Measurements from ENCODE around the gene TLR8.

Gene TLR8

GRCh38 chrX:12872741-12873140 is 33.7 kb upstream of the TLR8 start:
- TF ChIP-seq, protein P1, sequence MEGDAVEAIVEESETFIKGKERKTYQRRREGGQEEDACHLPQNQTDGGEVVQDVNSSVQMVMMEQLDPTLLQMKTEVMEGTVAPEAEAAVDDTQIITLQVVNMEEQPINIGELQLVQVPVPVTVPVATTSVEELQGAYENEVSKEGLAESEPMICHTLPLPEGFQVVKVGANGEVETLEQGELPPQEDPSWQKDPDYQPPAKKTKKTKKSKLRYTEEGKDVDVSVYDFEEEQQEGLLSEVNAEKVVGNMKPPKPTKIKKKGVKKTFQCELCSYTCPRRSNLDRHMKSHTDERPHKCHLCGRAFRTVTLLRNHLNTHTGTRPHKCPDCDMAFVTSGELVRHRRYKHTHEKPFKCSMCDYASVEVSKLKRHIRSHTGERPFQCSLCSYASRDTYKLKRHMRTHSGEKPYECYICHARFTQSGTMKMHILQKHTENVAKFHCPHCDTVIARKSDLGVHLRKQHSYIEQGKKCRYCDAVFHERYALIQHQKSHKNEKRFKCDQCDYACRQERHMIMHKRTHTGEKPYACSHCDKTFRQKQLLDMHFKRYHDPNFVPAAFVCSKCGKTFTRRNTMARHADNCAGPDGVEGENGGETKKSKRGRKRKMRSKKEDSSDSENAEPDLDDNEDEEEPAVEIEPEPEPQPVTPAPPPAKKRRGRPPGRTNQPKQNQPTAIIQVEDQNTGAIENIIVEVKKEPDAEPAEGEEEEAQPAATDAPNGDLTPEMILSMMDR (conservative IDR thresholded peaks at IDR 0.05; ENCODE audit: low read depth, low read length), result no peak
- H3K4me3 ChIP-seq (ENCODE audit: low read length), result no peak overlapping the region
- DNase-seq (ENCODE audit: low read depth), result no peak

DNA sequence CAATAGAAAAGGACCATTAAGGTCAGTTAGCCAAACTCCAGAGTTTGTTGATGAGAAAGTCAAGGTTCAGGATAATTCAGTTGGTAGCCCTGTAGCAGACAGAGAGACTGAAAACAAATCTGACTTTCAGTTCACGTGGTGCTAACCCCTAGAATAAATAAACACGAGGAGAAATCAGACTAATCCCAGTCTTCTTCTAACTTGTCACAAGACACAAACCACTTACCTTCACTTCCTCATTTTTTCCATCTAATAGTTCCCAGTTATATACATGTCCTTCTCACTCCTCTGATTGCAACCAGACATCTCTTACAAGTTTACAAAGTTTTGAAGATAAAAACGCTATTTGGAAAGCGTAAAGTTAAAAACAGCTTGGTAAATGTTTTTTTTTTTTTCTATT is 31.8 kb upstream of the TLR8 start:
- H3K4me3 ChIP-seq (ENCODE audit: low read length), result no peak overlapping the region
- no peak for DNase-seq (ENCODE audit: low read depth)
- TF ChIP-seq, protein P1 (conservative IDR thresholded peaks at IDR 0.05; ENCODE audit: low read depth, low read length), result no peak

DNA sequence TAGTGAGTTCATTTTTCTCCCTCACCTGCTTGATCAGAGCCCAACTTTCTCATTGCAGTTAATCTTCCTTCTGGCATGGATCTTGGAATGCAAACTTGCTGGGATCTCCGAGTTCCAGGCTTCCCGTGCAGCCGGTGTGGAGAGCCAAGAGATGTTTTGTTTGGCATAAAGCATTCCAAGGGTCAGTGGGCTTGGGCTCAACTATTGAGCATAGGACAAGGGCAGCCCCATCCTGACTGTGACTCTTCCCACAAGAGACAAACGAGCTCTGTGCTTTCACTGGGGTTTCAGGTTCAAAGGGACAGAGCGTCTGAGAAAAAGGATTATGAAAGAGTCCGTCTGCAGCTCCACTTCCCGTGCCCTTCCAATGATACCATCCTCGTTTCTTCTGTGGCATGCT is 29.0 kb upstream of the TLR8 start:
- H3K4me3 ChIP-seq (ENCODE audit: low read length), result no peak overlapping the region
- no peak for DNase-seq (ENCODE audit: low read depth)
- TF ChIP-seq, protein P1 (conservative IDR thresholded peaks at IDR 0.05; ENCODE audit: low read depth, low read length), result no peak

GRCh38 chrX:12878536-12878935 is 27.9 kb upstream of the TLR8 start:
- no peak overlapping the region for H3K4me3 ChIP-seq (ENCODE audit: low read length)
- TF ChIP-seq, protein P1 (conservative IDR thresholded peaks at IDR 0.05; ENCODE audit: low read depth, low read length), result no peak
- no peak for DNase-seq (ENCODE audit: low read depth)

GRCh38 chrX:12881914-12882313 is 24.5 kb upstream of the TLR8 start:
- no peak overlapping the region for H3K4me3 ChIP-seq (ENCODE audit: low read length)
- TF ChIP-seq, protein P1 (conservative IDR thresholded peaks at IDR 0.05; ENCODE audit: low read depth, low read length), result no peak
- DNase-seq (ENCODE audit: low read depth), result no peak

DNA sequence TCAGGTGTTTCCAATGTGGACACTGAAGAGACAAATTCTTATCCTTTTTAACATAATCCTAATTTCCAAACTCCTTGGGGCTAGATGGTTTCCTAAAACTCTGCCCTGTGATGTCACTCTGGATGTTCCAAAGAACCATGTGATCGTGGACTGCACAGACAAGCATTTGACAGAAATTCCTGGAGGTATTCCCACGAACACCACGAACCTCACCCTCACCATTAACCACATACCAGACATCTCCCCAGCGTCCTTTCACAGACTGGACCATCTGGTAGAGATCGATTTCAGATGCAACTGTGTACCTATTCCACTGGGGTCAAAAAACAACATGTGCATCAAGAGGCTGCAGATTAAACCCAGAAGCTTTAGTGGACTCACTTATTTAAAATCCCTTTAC is 20.9 kb upstream of the TLR8 start:
- TF ChIP-seq, protein P1 (conservative IDR thresholded peaks at IDR 0.05; ENCODE audit: low read depth, low read length), result no peak
- no peak for DNase-seq (ENCODE audit: low read depth)
- H3K4me3 ChIP-seq (ENCODE audit: low read length), result no peak overlapping the region

DNA sequence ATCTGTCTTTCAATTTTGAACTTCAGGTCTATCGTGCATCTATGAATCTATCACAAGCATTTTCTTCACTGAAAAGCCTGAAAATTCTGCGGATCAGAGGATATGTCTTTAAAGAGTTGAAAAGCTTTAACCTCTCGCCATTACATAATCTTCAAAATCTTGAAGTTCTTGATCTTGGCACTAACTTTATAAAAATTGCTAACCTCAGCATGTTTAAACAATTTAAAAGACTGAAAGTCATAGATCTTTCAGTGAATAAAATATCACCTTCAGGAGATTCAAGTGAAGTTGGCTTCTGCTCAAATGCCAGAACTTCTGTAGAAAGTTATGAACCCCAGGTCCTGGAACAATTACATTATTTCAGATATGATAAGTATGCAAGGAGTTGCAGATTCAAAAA is 19.9 kb upstream of the TLR8 start:
- H3K4me3 ChIP-seq (ENCODE audit: low read length), result no peak overlapping the region
- DNase-seq (ENCODE audit: low read depth), result no peak
- TF ChIP-seq, protein P1 (conservative IDR thresholded peaks at IDR 0.05; ENCODE audit: low read depth, low read length), result no peak

Data from retinal pigment epithelial cell (primary cell).